ENCODE results near the gene ST14.
A peak's percentile ranks its signal among the peaks of the same experiment; 100 is the strongest.

The ST14 gene

DNA sequence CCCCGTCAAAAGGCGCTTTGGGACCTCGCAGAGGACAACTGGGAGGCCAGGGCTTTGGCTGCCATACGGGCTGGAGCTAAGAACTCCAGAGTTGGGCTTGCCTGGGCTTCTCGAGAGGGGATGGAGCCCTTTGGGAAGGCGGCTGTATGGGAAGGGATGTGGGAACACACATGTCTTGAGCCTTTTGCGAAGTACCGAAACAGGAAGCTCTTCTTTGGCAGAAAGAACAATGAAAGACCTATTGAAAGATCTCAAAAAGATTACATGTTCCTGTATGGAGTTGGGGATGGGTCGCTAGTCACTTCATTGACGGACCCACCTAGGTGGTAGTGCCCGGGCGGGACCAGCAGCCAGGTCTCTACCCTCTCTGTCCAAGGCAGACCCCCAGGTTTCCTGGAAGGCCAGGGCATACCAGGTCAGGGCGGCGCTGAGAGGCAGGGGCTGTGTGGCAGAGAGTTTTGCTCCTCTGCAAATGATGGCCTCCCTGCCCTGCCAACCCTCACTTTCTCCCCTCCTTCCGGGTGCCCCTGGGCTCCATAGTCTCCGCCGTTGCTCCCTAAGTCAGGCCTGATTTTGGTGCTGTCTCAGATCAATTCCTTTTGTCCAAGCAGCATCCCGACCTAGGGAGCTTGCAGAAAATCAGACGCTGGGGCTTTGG lies 1.0 kb downstream of the ST14 start:
- H3K79me2 ChIP-seq (ENCODE audit: control insufficient read depth, insufficient read depth, low read length), result no peaks in the 10 kb centered on the region
- H3K4me1 ChIP-seq (ENCODE audit: control insufficient read depth, low read depth, low read length), result no peaks in the 10 kb centered on the region
- no peak overlapping the region for H3K27ac ChIP-seq (ENCODE audit: low read depth, low read length)
- H4K5ac ChIP-seq (ENCODE audit: low read length), result no peak overlapping the region
- WGBS (ENCODE audit: extremely low coverage, insufficient coverage, low lambda C conversion rate), result no CpG with 5 or more reads among the region's 19 CpGs
- H3K23ac ChIP-seq (ENCODE audit: low read length), result peak overlapping the region; percentile 16
- DNase-seq, result peak; percentile 28
- H3K56ac ChIP-seq (ENCODE audit: low read length), result peak overlapping the region; percentile 73
- H3K27me3 ChIP-seq (ENCODE audit: insufficient read depth, low read length, poor library complexity), result peaks cover 16% of the 10 kb centered on the region
- H3K4ac ChIP-seq (ENCODE audit: low read depth, low read length), result no peak overlapping the region
- no peak overlapping the region for H2BK5ac ChIP-seq (ENCODE audit: low read length)
- no peak overlapping the region for H2BK120ac ChIP-seq (ENCODE audit: low read depth, low read length)
- H3K4me2 ChIP-seq (ENCODE audit: low read length), result peak overlapping the region; percentile 72
- no peak overlapping the region for H2AK5ac ChIP-seq (ENCODE audit: low read length)
- H3K79me1 ChIP-seq (ENCODE audit: low read length), result no peaks in the 10 kb centered on the region
- no peak overlapping the region for H4K8ac ChIP-seq (ENCODE audit: low read depth, low read length)
- no peak overlapping the region for H3K18ac ChIP-seq (ENCODE audit: low read length)
- H2BK15ac ChIP-seq (replicated peaks; ENCODE audit: low read depth), result no peak overlapping the region
- H3K36me3 ChIP-seq (ENCODE audit: control insufficient read depth, insufficient read depth, low read length), result no peaks in the 10 kb centered on the region
- H3K4me3 ChIP-seq (ENCODE audit: low read length), result peak overlapping the region; percentile 27
- peak overlapping the region; percentile 52 for H3K9ac ChIP-seq (ENCODE audit: low read length)

DNA sequence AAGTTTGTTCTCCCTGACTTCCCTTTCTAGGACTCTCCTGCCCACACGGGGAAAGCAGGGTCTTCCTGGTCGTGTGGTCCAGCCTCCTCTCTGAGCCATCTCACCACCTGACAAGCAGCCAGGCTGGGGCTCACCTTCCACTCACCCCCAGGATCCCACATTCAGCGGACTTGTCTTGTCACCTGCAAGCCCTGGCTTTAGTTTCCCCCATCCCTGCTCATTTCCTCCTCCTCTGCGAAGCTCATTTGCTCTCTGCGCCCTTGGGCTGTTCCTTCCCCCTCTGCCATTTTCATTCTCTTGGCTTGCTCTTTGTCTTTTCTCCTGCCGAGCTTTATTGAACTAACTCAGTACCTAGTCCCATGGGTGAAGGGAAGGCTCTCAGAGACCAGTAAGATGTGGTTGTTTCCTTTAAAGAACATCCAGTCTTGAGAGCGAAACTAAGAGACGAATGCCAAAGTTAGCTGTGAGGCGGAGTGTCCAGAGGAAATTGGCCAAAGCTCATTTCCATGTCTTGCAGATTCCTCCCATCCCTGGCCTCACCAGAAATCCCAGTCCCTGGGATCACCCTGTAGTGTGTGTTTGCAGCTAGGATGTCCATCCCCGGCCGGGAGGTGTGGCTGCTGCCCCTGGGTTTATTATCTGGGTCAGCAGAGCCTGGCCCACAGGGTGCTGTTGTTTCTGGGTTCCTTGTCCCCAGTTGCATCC lies 2.0 kb downstream of the ST14 start:
- Histone ChIP-seq H3K18ac (ENCODE audit: low read length) (no peak overlapping the region), H2AK5ac (ENCODE audit: low read length) (no peak overlapping the region), H3K9ac (ENCODE audit: low read length) (no peak overlapping the region), H3K4me2 (ENCODE audit: low read length) (no peak overlapping the region), H2BK15ac (replicated peaks; ENCODE audit: low read depth) (no peak overlapping the region), H3K27me3 (ENCODE audit: insufficient read depth, low read length, poor library complexity) (peaks cover 16% of the 10 kb centered on the region), H3K27ac (ENCODE audit: low read depth, low read length) (no peak overlapping the region), H4K8ac (ENCODE audit: low read depth, low read length) (no peak overlapping the region), H3K36me3 (ENCODE audit: control insufficient read depth, insufficient read depth, low read length) (no peaks in the 10 kb centered on the region), H3K79me1 (ENCODE audit: low read length) (no peaks in the 10 kb centered on the region), H3K4ac (ENCODE audit: low read depth, low read length) (no peak overlapping the region), H3K4me3 (ENCODE audit: low read length) (no peak overlapping the region), H3K56ac (ENCODE audit: low read length) (no peak overlapping the region), H3K4me1 (ENCODE audit: control insufficient read depth, low read depth, low read length) (no peaks in the 10 kb centered on the region), H3K79me2 (ENCODE audit: control insufficient read depth, insufficient read depth, low read length) (no peaks in the 10 kb centered on the region), H2BK5ac (ENCODE audit: low read length) (no peak overlapping the region), H2BK120ac (ENCODE audit: low read depth, low read length) (no peak overlapping the region), H3K23ac (ENCODE audit: low read length) (no peak overlapping the region), H4K5ac (ENCODE audit: low read length) (no peak overlapping the region)
- no peak for DNase-seq
- WGBS (ENCODE audit: extremely low coverage, insufficient coverage, low lambda C conversion rate), result no CpG with 5 or more reads among the region's 11 CpGs

DNA sequence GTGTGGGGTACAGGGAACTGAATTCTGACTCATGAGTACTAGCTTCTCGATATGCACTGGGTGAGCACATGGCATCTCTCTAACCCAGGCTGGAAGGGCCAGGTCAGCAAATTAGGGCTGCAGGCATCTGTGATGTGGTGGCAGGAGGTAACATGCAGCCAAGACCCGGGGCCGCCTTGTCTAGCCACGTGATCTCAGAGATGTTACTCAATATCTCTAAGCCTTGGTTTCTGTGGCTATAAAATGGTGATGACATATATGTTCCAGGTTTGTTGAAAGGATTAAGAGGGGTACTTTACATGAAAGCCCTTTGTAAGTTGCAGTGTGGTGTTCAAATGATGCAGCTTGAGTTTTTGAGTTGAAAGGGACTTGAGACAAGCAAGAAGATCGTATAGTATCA lies 3.2 kb downstream of the ST14 start:
- no peak for DNase-seq
- no peaks in the 10 kb centered on the region for H3K79me1 ChIP-seq (ENCODE audit: low read length)
- H3K27me3 ChIP-seq (ENCODE audit: insufficient read depth, low read length, poor library complexity), result peaks cover 16% of the 10 kb centered on the region

DNA sequence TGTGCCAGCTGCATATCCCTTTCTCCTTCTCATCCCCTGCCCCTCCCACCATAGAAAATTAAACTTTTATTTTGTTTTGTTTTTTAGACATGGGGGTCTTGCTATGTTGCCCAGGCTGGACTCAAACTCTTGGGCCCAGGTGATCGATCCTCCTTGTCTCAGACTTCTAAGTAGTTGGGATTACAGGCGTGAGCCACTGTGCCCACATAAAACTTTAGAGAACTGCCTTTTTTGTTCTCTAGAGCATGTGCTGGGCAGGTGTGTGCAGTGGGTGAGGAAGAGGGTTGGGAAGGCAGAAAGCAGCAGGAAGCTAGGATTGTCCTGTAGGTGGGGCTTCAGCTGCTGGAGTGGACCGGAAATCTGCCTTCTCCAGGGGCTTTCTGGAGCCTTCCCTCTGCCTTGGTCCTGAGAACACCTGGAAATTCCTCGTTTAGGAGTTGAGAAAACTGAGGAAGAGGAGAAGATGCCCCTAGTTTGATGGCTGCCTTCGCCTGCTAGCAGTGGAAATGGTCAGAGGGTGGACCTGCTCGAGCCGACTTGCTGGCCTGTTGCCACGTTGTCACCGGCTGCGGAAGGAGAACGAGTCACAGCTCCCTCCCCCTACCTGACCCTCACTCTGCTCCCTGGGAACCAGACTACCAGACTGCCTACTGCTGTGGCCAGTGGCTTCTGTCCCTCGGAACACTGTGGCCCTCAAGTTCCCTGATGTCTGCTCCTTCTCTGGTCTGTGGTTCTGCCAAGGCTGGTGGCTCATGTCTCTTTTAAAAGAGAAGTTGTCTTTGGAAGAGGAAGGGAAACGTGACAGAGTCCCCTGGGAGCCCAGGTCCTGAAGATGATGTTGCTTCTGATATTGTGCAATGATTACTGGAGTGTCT lies 4.0 kb downstream of the ST14 start:
- Histone ChIP-seq H2AK5ac (ENCODE audit: low read length) (no peak overlapping the region), H2BK120ac (ENCODE audit: low read depth, low read length) (no peak overlapping the region), H3K36me3 (ENCODE audit: control insufficient read depth, insufficient read depth, low read length) (no peaks in the 10 kb centered on the region), H3K56ac (ENCODE audit: low read length) (peak overlapping the region; percentile 12), H3K27ac (ENCODE audit: low read depth, low read length) (no peak overlapping the region), H3K23ac (ENCODE audit: low read length) (no peak overlapping the region), H2BK15ac (replicated peaks; ENCODE audit: low read depth) (no peak overlapping the region), H3K27me3 (ENCODE audit: insufficient read depth, low read length, poor library complexity) (peaks cover 13% of the 10 kb centered on the region), H3K4ac (ENCODE audit: low read depth, low read length) (no peak overlapping the region), H4K8ac (ENCODE audit: low read depth, low read length) (no peak overlapping the region), H3K4me2 (ENCODE audit: low read length) (no peak overlapping the region), H3K4me3 (ENCODE audit: low read length) (no peak overlapping the region), H3K9ac (ENCODE audit: low read length) (no peak overlapping the region), H3K79me2 (ENCODE audit: control insufficient read depth, insufficient read depth, low read length) (no peaks in the 10 kb centered on the region), H2BK5ac (ENCODE audit: low read length) (no peak overlapping the region), H3K4me1 (ENCODE audit: control insufficient read depth, low read depth, low read length) (no peaks in the 10 kb centered on the region), H3K79me1 (ENCODE audit: low read length) (no peaks in the 10 kb centered on the region), H3K18ac (ENCODE audit: low read length) (no peak overlapping the region), H4K5ac (ENCODE audit: low read length) (no peak overlapping the region)
- no CpG with 5 or more reads among the region's 13 CpGs for WGBS (ENCODE audit: extremely low coverage, insufficient coverage, low lambda C conversion rate)
- DNase-seq, result peak; percentile 47

More for the DNA sequence above, 3.2 kb downstream of the ST14 start:
- H3K4me2 ChIP-seq (ENCODE audit: low read length), result no peak overlapping the region
- H3K4me1 ChIP-seq (ENCODE audit: control insufficient read depth, low read depth, low read length), result no peaks in the 10 kb centered on the region
- H3K9ac ChIP-seq (ENCODE audit: low read length), result no peak overlapping the region
- H3K79me2 ChIP-seq (ENCODE audit: control insufficient read depth, insufficient read depth, low read length), result no peaks in the 10 kb centered on the region
- H3K18ac ChIP-seq (ENCODE audit: low read length), result no peak overlapping the region
- H2AK5ac ChIP-seq (ENCODE audit: low read length), result no peak overlapping the region
- WGBS (ENCODE audit: extremely low coverage, insufficient coverage, low lambda C conversion rate), result no CpG with 5 or more reads among the region's 5 CpGs
- no peak overlapping the region for H3K4me3 ChIP-seq (ENCODE audit: low read length)
- H2BK15ac ChIP-seq (replicated peaks; ENCODE audit: low read depth), result no peak overlapping the region
- no peak overlapping the region for H4K8ac ChIP-seq (ENCODE audit: low read depth, low read length)
- no peak overlapping the region for H2BK120ac ChIP-seq (ENCODE audit: low read depth, low read length)
- H3K4ac ChIP-seq (ENCODE audit: low read depth, low read length), result no peak overlapping the region
- no peak overlapping the region for H3K27ac ChIP-seq (ENCODE audit: low read depth, low read length)
- H3K36me3 ChIP-seq (ENCODE audit: control insufficient read depth, insufficient read depth, low read length), result no peaks in the 10 kb centered on the region
- H4K5ac ChIP-seq (ENCODE audit: low read length), result no peak overlapping the region
- H2BK5ac ChIP-seq (ENCODE audit: low read length), result no peak overlapping the region
- H3K56ac ChIP-seq (ENCODE audit: low read length), result no peak overlapping the region
- no peak overlapping the region for H3K23ac ChIP-seq (ENCODE audit: low read length)

DNA sequence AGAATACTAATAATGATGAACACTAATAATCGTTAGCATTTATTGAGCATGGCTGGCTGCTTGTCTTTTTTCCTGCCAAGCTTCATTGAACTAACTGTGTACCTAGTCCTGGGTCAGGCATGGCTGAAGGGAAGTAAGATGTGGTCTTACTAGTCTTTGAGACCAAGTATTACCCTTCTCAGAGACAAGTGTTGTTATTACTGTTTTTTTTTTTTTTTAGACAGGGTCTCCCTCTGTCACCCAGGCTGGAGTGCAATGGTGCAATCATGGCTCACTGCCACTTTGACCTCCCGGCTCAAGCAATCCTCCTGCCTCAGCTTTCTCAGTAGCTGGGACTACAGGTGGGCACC lies 4.6 kb downstream of the ST14 start:
- Histone ChIP-seq H3K79me1 (ENCODE audit: low read length) (no peaks in the 10 kb centered on the region), H3K36me3 (ENCODE audit: control insufficient read depth, insufficient read depth, low read length) (no peaks in the 10 kb centered on the region), H2BK15ac (replicated peaks; ENCODE audit: low read depth) (no peak overlapping the region), H3K9ac (ENCODE audit: low read length) (no peak overlapping the region), H2AK5ac (ENCODE audit: low read length) (no peak overlapping the region), H3K4ac (ENCODE audit: low read depth, low read length) (no peak overlapping the region), H3K79me2 (ENCODE audit: control insufficient read depth, insufficient read depth, low read length) (no peaks in the 10 kb centered on the region), H3K27ac (ENCODE audit: low read depth, low read length) (no peak overlapping the region), H2BK5ac (ENCODE audit: low read length) (no peak overlapping the region), H3K23ac (ENCODE audit: low read length) (no peak overlapping the region), H3K18ac (ENCODE audit: low read length) (no peak overlapping the region), H3K4me2 (ENCODE audit: low read length) (no peak overlapping the region), H3K4me3 (ENCODE audit: low read length) (no peak overlapping the region), H3K4me1 (ENCODE audit: control insufficient read depth, low read depth, low read length) (no peaks in the 10 kb centered on the region), H4K5ac (ENCODE audit: low read length) (no peak overlapping the region), H3K27me3 (ENCODE audit: insufficient read depth, low read length, poor library complexity) (peaks cover 7% of the 10 kb centered on the region), H4K8ac (ENCODE audit: low read depth, low read length) (no peak overlapping the region), H3K56ac (ENCODE audit: low read length) (no peak overlapping the region), H2BK120ac (ENCODE audit: low read depth, low read length) (no peak overlapping the region)
- WGBS (ENCODE audit: extremely low coverage, insufficient coverage, low lambda C conversion rate), result no CpG with 5 or more reads among the region's 2 CpGs
- no peak for DNase-seq
